ENCODE measurements around the gene IGF2BP1.

Gene IGF2BP1

GRCh38 chr17:49051269-49051668 lies 54.1 kb downstream of the IGF2BP1 start:
- no peaks in the 10 kb centered on the region for H3K9me3 ChIP-seq (ENCODE audit: insufficient read depth, low read length)

GRCh38 chr17:49053171-49053829 lies 56.1 kb downstream of the IGF2BP1 start:
- H3K79me2 ChIP-seq (ENCODE audit: insufficient read depth, low read length) = no peaks in the 10 kb centered on the region
- H3K9me2 ChIP-seq (replicated peaks; ENCODE audit: insufficient read depth, low read length) = no peaks in the 10 kb centered on the region
- no peak overlapping the region for H3K4me3 ChIP-seq (ENCODE audit: insufficient read depth, low read length, poor library complexity, severe bottlenecking)
- no peak overlapping the region for H3K4me2 ChIP-seq (ENCODE audit: low read depth, low read length, poor library complexity, severe bottlenecking)
- no peak overlapping the region for H3K9ac ChIP-seq (ENCODE audit: low read length)
- H3F3A ChIP-seq (ENCODE audit: insufficient read depth) = no peaks in the 10 kb centered on the region
- no peak overlapping the region for H2AFZ ChIP-seq (ENCODE audit: low read depth, low read length, severe bottlenecking)
- TF ChIP-seq CTCF (IDR thresholded peaks at IDR 0.05; ENCODE audit: insufficient read depth, low read length, poor library complexity, severe bottlenecking) = no peak
- TF ChIP-seq EZH2phosphoT487 (conservative IDR thresholded peaks at IDR 0.05; ENCODE audit: low read length) = no peak
- no peak overlapping the region for H3K27ac ChIP-seq (ENCODE audit: low read depth, low read length)
- no peaks in the 10 kb centered on the region for H3K27me3 ChIP-seq (ENCODE audit: low read length)
- H3K9me3 ChIP-seq (ENCODE audit: insufficient read depth, low read length) = no peaks in the 10 kb centered on the region
- no peaks in the 10 kb centered on the region for H4K20me1 ChIP-seq (ENCODE audit: low read depth, low read length)
- no peaks in the 10 kb centered on the region for H3K36me3 ChIP-seq (ENCODE audit: low read length)

More at GRCh38 chr17:49051269-49051668, 54.1 kb downstream of the IGF2BP1 start:
- no peaks in the 10 kb centered on the region for H3K27me3 ChIP-seq (ENCODE audit: low read length)
- no peaks in the 10 kb centered on the region for H3K9me2 ChIP-seq (replicated peaks; ENCODE audit: insufficient read depth, low read length)
- no peaks in the 10 kb centered on the region for H3K79me2 ChIP-seq (ENCODE audit: insufficient read depth, low read length)
- no peaks in the 10 kb centered on the region for H3K36me3 ChIP-seq (ENCODE audit: low read length)
- H2AFZ ChIP-seq (ENCODE audit: low read depth, low read length, severe bottlenecking) = no peak overlapping the region
- no peak overlapping the region for H3K4me2 ChIP-seq (ENCODE audit: low read depth, low read length, poor library complexity, severe bottlenecking)
- H3K9ac ChIP-seq (ENCODE audit: low read length) = no peak overlapping the region
- no peak overlapping the region for H3K27ac ChIP-seq (ENCODE audit: low read depth, low read length)
- no peaks in the 10 kb centered on the region for H4K20me1 ChIP-seq (ENCODE audit: low read depth, low read length)
- no peak overlapping the region for H3K4me3 ChIP-seq (ENCODE audit: insufficient read depth, low read length, poor library complexity, severe bottlenecking)
- H3F3A ChIP-seq (ENCODE audit: insufficient read depth) = no peaks in the 10 kb centered on the region
- TF ChIP-seq CTCF (IDR thresholded peaks at IDR 0.05; ENCODE audit: insufficient read depth, low read length, poor library complexity, severe bottlenecking) (no peak), EZH2phosphoT487 (conservative IDR thresholded peaks at IDR 0.05; ENCODE audit: low read length) (no peak)

GRCh38 chr17:49054342-49055092 lies 57.3 kb downstream of the IGF2BP1 start:
- no peak overlapping the region for H3K27ac ChIP-seq (ENCODE audit: low read depth, low read length)

More at GRCh38 chr17:49054342-49055092, 57.3 kb downstream of the IGF2BP1 start:
- Histone ChIP-seq H3F3A (ENCODE audit: insufficient read depth) (no peaks in the 10 kb centered on the region), H3K27me3 (ENCODE audit: low read length) (no peaks in the 10 kb centered on the region), H4K20me1 (ENCODE audit: low read depth, low read length) (no peaks in the 10 kb centered on the region), H3K4me3 (ENCODE audit: insufficient read depth, low read length, poor library complexity, severe bottlenecking) (no peak overlapping the region), H3K4me2 (ENCODE audit: low read depth, low read length, poor library complexity, severe bottlenecking) (no peak overlapping the region), H3K9me3 (ENCODE audit: insufficient read depth, low read length) (no peaks in the 10 kb centered on the region), H3K9me2 (replicated peaks; ENCODE audit: insufficient read depth, low read length) (no peaks in the 10 kb centered on the region), H3K79me2 (ENCODE audit: insufficient read depth, low read length) (no peaks in the 10 kb centered on the region), H2AFZ (ENCODE audit: low read depth, low read length, severe bottlenecking) (no peak overlapping the region), H3K9ac (ENCODE audit: low read length) (no peak overlapping the region), H3K36me3 (ENCODE audit: low read length) (no peaks in the 10 kb centered on the region)
- TF ChIP-seq CTCF (IDR thresholded peaks at IDR 0.05; ENCODE audit: insufficient read depth, low read length, poor library complexity, severe bottlenecking) (no peak), EZH2phosphoT487 (conservative IDR thresholded peaks at IDR 0.05; ENCODE audit: low read length) (no peak)

Data from SU-DHL-6 (cell line).